ENCODE measurements around the gene ADAP1. TPM values are rescaled to one million over a fixed set of nuclear protein-coding genes. Genes with fewer than 3 reads are reported as not detected.
"Not testable (repeated sequence)": the region's sequence is repeated elsewhere in the genome, so short reads cannot be mapped to it uniquely, and the experiment has no call there.

The ADAP1 gene
- total RNA-seq, 2 donors from 2014 or later, result 3.8 to 6.5 TPM

- Histone ChIP-seq H3K27ac (ENCODE audit: low read depth, low read length) (no peak overlapping the region), H3K9me3 (ENCODE audit: control insufficient read depth, low read length) (no peaks in the 10 kb centered on the region), H3K4me1 (ENCODE audit: control insufficient read depth, insufficient read depth, low read length) (no peaks in the 10 kb centered on the region), H3K27me3 (ENCODE audit: control insufficient read depth, insufficient read depth, low read length, poor library complexity, severe bottlenecking) (no peaks in the 10 kb centered on the region), H3K9ac (ENCODE audit: extremely low read depth, low read length, poor library complexity, severe bottlenecking) (no peak overlapping the region), H3K36me3 (ENCODE audit: control insufficient read depth, insufficient read depth, low read length) (peaks cover 13% of the 10 kb centered on the region), H3K4me3 (ENCODE audit: low read length) (no peak overlapping the region)
- DNase-seq, result no peak
- H3K4me1 Mint-ChIP-seq, result no peaks in the 10 kb centered on the region
- TF ChIP-seq, protein P1, sequence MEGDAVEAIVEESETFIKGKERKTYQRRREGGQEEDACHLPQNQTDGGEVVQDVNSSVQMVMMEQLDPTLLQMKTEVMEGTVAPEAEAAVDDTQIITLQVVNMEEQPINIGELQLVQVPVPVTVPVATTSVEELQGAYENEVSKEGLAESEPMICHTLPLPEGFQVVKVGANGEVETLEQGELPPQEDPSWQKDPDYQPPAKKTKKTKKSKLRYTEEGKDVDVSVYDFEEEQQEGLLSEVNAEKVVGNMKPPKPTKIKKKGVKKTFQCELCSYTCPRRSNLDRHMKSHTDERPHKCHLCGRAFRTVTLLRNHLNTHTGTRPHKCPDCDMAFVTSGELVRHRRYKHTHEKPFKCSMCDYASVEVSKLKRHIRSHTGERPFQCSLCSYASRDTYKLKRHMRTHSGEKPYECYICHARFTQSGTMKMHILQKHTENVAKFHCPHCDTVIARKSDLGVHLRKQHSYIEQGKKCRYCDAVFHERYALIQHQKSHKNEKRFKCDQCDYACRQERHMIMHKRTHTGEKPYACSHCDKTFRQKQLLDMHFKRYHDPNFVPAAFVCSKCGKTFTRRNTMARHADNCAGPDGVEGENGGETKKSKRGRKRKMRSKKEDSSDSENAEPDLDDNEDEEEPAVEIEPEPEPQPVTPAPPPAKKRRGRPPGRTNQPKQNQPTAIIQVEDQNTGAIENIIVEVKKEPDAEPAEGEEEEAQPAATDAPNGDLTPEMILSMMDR (conservative IDR thresholded peaks at IDR 0.05), result no peak
- H3K36me3 Mint-ChIP-seq (ENCODE audit: low read depth), result peaks cover 10% of the 10 kb centered on the region
- H3K27me3 Mint-ChIP-seq (ENCODE audit: insufficient read depth), result no peaks in the 10 kb centered on the region
- H3K4me3 Mint-ChIP-seq, result no peak overlapping the region
- H3K9me3 Mint-ChIP-seq, result peaks cover 1% of the 10 kb centered on the region
- no peak overlapping the region for H3K27ac Mint-ChIP-seq
- 88 to 89% methylated on average over 14 to 37 of the region's 37 CpGs for WGBS, 2 experiments (ENCODE audit: insufficient coverage in 1 of 2, insufficient read length in 1 of 2)
These were observed 9.0 kb upstream of the ADAP1 start for GRCh38 chr7:963236-964078.

DNA sequence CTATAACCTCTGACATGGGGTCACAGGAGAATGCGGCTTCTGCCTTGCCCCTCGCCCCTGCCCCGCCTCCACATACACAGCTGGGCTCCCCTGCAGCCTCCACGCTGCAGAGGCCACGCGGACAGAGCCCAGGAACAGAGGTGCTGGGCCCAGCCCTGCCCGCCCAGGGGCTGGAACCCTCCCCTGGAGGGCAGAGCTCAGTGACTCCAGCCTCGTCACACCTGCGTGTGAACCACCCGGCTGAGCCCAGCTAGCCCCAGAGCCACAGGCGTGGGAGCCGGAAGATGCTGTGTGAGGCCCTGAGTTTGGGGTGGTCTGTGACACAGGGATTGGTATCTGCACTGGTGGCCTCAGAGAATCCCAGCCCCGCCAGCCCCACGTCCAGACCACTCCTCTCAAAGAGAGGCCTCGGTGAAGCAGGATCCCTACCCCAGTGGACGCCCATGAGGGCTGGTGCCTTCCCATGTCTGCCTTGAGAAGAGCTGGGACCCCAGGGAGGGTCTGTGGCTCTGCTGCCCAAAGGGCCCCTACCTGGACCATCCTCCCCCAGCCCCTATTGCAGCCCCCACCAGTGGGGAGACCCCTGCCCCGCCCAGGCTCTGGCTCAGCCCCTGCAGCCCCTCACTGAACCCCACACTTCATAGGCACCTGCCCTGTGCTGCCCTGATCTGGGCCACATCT is 8.1 kb upstream of the ADAP1 start:
- H3K9ac ChIP-seq (ENCODE audit: extremely low read depth, low read length, poor library complexity, severe bottlenecking), result no peak overlapping the region
- TF ChIP-seq, protein P1 (conservative IDR thresholded peaks at IDR 0.05), result no peak
- Mint-ChIP-seq H3K4me1 (no peaks in the 10 kb centered on the region), H3K27ac (no peak overlapping the region), H3K27me3 (ENCODE audit: insufficient read depth) (no peaks in the 10 kb centered on the region), H3K36me3 (ENCODE audit: low read depth) (peaks cover 3% of the 10 kb centered on the region), H3K9me3 (peaks cover 1% of the 10 kb centered on the region), H3K4me3 (no peak overlapping the region)
- no peak overlapping the region for H3K4me3 ChIP-seq (ENCODE audit: low read length)
- 93 to 95% methylated on average over 15 to 17 of the region's 17 CpGs for WGBS, 2 experiments (ENCODE audit: insufficient coverage in 1 of 2, insufficient read length in 1 of 2)
- H3K27ac ChIP-seq (ENCODE audit: low read depth, low read length), result no peak overlapping the region
- H3K9me3 ChIP-seq (ENCODE audit: control insufficient read depth, low read length), result no peaks in the 10 kb centered on the region
- H3K27me3 ChIP-seq (ENCODE audit: control insufficient read depth, insufficient read depth, low read length, poor library complexity, severe bottlenecking), result no peaks in the 10 kb centered on the region
- no peaks in the 10 kb centered on the region for H3K4me1 ChIP-seq (ENCODE audit: control insufficient read depth, insufficient read depth, low read length)
- DNase-seq, result no peak
- peaks cover 9% of the 10 kb centered on the region for H3K36me3 ChIP-seq (ENCODE audit: control insufficient read depth, insufficient read depth, low read length)

DNA sequence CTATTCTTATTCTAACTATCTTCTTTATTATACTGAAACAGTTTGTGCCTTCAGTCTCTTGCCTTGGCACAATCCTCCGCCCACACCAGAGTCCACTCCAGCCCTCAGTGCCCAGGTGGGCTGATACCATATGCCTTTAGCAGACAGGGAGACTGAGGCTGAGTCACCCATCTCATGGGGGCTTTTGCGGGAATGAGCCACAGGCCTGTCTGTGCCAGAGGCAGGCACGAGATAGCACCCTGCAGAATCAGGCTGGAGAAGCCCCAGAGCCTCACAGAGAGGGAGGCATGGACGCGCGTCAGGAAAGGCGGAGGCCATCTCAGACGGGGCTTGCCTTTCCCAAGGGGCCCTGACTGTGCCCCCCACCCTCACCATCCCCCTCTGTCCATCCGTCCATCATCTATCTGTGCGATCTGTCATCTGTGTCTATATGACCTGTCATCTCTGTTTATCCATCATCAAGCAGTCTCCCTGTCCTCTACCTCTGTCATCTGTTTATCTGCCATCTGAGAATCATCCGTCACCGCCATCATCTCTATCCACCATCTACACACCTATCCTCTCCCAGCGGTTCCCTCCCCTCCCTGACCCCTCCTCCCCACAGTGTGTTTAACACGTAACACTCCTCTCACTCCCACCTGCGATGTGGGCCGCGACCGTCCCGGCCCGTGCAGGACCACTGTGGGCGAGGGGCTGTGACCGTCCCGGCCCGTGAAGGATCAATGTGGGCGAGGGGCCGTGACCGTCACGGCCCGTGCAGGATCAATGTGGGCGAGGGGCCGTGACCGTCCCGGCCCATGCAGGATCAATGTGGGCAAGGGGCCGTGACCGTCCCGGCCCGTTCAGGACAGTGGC is 7.3 kb upstream of the ADAP1 start:
- Histone ChIP-seq H3K27me3 (ENCODE audit: control insufficient read depth, insufficient read depth, low read length, poor library complexity, severe bottlenecking) (no peaks in the 10 kb centered on the region), H3K4me3 (ENCODE audit: low read length) (no peak overlapping the region), H3K4me1 (ENCODE audit: control insufficient read depth, insufficient read depth, low read length) (no peaks in the 10 kb centered on the region), H3K36me3 (ENCODE audit: control insufficient read depth, insufficient read depth, low read length) (peaks cover 2% of the 10 kb centered on the region), H3K9me3 (ENCODE audit: control insufficient read depth, low read length) (no peaks in the 10 kb centered on the region), H3K27ac (ENCODE audit: low read depth, low read length) (no peak overlapping the region), H3K9ac (ENCODE audit: extremely low read depth, low read length, poor library complexity, severe bottlenecking) (no peak overlapping the region)
- H3K27me3 Mint-ChIP-seq (ENCODE audit: insufficient read depth), result no peaks in the 10 kb centered on the region
- peaks cover 1% of the 10 kb centered on the region for H3K9me3 Mint-ChIP-seq
- H3K27ac Mint-ChIP-seq, result no peak overlapping the region
- no peak overlapping the region for H3K4me3 Mint-ChIP-seq
- WGBS, 2 experiments (ENCODE audit: insufficient coverage in 1 of 2, insufficient read length in 1 of 2), result 92% methylated on average over 9 to 37 of the region's 37 CpGs
- TF ChIP-seq, protein P1 (conservative IDR thresholded peaks at IDR 0.05), result no peak
- H3K4me1 Mint-ChIP-seq, result no peaks in the 10 kb centered on the region
- H3K36me3 Mint-ChIP-seq (ENCODE audit: low read depth), result no peaks in the 10 kb centered on the region
- no peak for DNase-seq

DNA sequence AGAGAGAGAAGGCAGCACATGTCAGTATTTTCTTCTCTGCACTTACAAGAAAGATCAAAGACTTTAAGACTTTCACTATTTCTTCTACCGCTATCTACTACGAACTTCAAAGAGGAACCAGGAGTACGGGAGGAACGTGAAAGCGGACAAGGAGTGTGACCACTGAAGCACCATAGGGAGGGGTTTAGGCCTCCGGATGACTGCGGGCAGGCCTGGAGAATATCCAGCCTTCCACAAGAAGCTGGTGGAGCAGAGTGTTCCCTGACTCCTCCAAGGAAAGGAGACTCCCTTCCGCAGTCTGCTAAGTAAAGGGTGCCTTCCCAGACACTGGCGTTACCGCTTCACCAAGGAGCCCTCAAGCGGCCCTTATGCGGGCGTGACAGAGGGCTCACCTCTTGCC is 6.5 kb upstream of the ADAP1 start:
- WGBS, 2 experiments (ENCODE audit: insufficient coverage in 1 of 2, insufficient read length in 1 of 2), result 80 to 89% methylated on average over 4 to 12 of the region's 13 CpGs
- H3K36me3 ChIP-seq (ENCODE audit: control insufficient read depth, insufficient read depth, low read length); H3K36me3 Mint-ChIP-seq (ENCODE audit: low read depth); H3K27me3 Mint-ChIP-seq (ENCODE audit: insufficient read depth); H3K4me3 Mint-ChIP-seq; H3K9ac ChIP-seq (ENCODE audit: extremely low read depth, low read length, poor library complexity, severe bottlenecking); H3K4me3 ChIP-seq (ENCODE audit: low read length); H3K27me3 ChIP-seq (ENCODE audit: control insufficient read depth, insufficient read depth, low read length, poor library complexity, severe bottlenecking); H3K4me1 ChIP-seq (ENCODE audit: control insufficient read depth, insufficient read depth, low read length); DNase-seq; H3K9me3 ChIP-seq (ENCODE audit: control insufficient read depth, low read length); H3K27ac Mint-ChIP-seq; H3K27ac ChIP-seq (ENCODE audit: low read depth, low read length); H3K4me1 Mint-ChIP-seq; H3K9me3 Mint-ChIP-seq: not testable (repeated sequence)
